Thymus (tissue), 11 donors: ENCODE data around the gene NIFK. TPM values are rescaled to one million over a fixed set of nuclear protein-coding genes. Genes with fewer than 3 reads are reported as not detected.
"Not testable (repeated sequence)": the region's sequence is repeated elsewhere in the genome, so short reads cannot be mapped to it uniquely, and the experiment has no call there.

Source experiments
- DNase-seq, 9 donors: peaks; one replicate each; pipeline ENCODE4 v3.0.0-alpha.2; 2013; ENCODE audit warnings: low spot score in 9 of 9, low read depth in 6 of 9, missing footprints in 1 of 9
- H3K27ac ChIP-seq, 2 donors: one replicate each; pipeline ENCODE4 v1.5.1; 2013; ENCODE audit warnings: control low read depth in 1 of 2, low read depth in 1 of 2, low read length in 1 of 2, mild to moderate bottlenecking in 1 of 2, moderate library complexity in 1 of 2
- H3K27me3 ChIP-seq, 2 donors: one replicate each; pipeline ENCODE4 v1.5.1; 2013; ENCODE audit warnings: low read length in 1 of 2; ENCODE audit not compliant: control insufficient read depth in 2 of 2, insufficient read depth in 1 of 2
- H3K36me3 ChIP-seq, 2 donors: one replicate each; pipeline ENCODE4 v1.5.1; 2013; ENCODE audit warnings: low read length in 1 of 2, mild to moderate bottlenecking in 1 of 2, moderate library complexity in 1 of 2; ENCODE audit not compliant: control insufficient read depth in 2 of 2, insufficient read depth in 2 of 2
- H3K4me1 ChIP-seq, 2 donors: one replicate each; pipeline ENCODE4 v1.5.1; 2013; ENCODE audit warnings: low read length in 2 of 2; ENCODE audit not compliant: control insufficient read depth in 2 of 2, insufficient read depth in 2 of 2
- H3K4me3 ChIP-seq, 2 donors: one replicate each; pipeline ENCODE4 v1.5.1; 2013; ENCODE audit warnings: low read length in 2 of 2, control low read depth in 1 of 2, mild to moderate bottlenecking in 1 of 2
- H3K9me3 ChIP-seq, 2 donors: one replicate each; pipeline ENCODE4 v1.5.1; 2013; ENCODE audit warnings: low read length in 1 of 2, mild to moderate bottlenecking in 1 of 2; ENCODE audit not compliant: control insufficient read depth in 2 of 2, insufficient read depth in 1 of 2
- WGBS: extraction: QIAGEN DNeasy Blood & Tissue Kit; methylation state at CpG from one replicate; pipeline ENCODE4 v1.1.7; 2013; 5-methylcytosine and 5-hydroxymethylcytosine counted together
- polyA plus RNA-seq: library from polyadenylated mRNA; stranded (reverse); fragments of 200-250 nt; gene quantifications from one replicate; pipeline ENCODE4 v1.2.3, GENCODE V29; 2013
- total RNA-seq: library from RNA; stranded (reverse); fragments of 120-200 nt; gene quantifications from one replicate; pipeline ENCODE4 v1.2.4, GENCODE V29; 2013
- donor health status: healthy.

NIFK gene
- total and polyA plus RNA-seq, 2 donors = 74.4 to 75.4 TPM

GRCh38 chr2:121705958-121706357 lies 30.7 kb downstream of the NIFK start:
- Histone ChIP-seq H3K9me3 (no peaks in the 10 kb centered on the region), H3K36me3 (no peaks in the 10 kb centered on the region)
- 96% methylated on average over 4 of the region's 4 CpGs for WGBS

GRCh38 chr2:121705390-121705789 lies 31.3 kb downstream of the NIFK start:
- H3K27ac ChIP-seq = no peak overlapping the region
- H3K36me3 ChIP-seq = no peaks in the 10 kb centered on the region
- no peak overlapping the region for H3K4me3 ChIP-seq
- no peak for DNase-seq
- H3K27me3 ChIP-seq = no peaks in the 10 kb centered on the region
- no peaks in the 10 kb centered on the region for H3K9me3 ChIP-seq
- peaks cover 0 to 13% of the 10 kb centered on the region in 2 donors for H3K4me1 ChIP-seq
- 94% methylated on average over 8 of the region's 8 CpGs for WGBS

More at GRCh38 chr2:121705958-121706357, 30.7 kb downstream of the NIFK start:
- DNase-seq = no peak
- H3K27ac ChIP-seq = no peak overlapping the region
- H3K4me3 ChIP-seq = no peak overlapping the region
- peaks cover 0 to 7% of the 10 kb centered on the region in 2 donors for H3K4me1 ChIP-seq
- H3K27me3 ChIP-seq = no peaks in the 10 kb centered on the region

- H3K4me1 ChIP-seq = peaks cover 0 to 23% of the 10 kb centered on the region in 2 donors
- H3K4me3 ChIP-seq, H3K27me3 ChIP-seq, DNase-seq, H3K9me3 ChIP-seq, H3K27ac ChIP-seq, H3K36me3 ChIP-seq: not testable (repeated sequence)
These were observed 34.9 kb downstream of the NIFK start for GRCh38 chr2:121701761-121702160.

GRCh38 chr2:121699421-121700333 lies 37.0 kb downstream of the NIFK start:
- peak in 8 of 9 donors; percentile 11 to 70 (median 37) for DNase-seq
- Histone ChIP-seq H3K4me1 (peaks cover 0 to 23% of the 10 kb centered on the region in 2 donors), H3K27ac (peak overlapping the region in 1 of 2 donors; percentile 66), H3K36me3 (no peaks in the 10 kb centered on the region), H3K9me3 (no peaks in the 10 kb centered on the region), H3K27me3 (no peaks in the 10 kb centered on the region), H3K4me3 (peak overlapping the region in 1 of 2 donors; percentile 18)
- 31% methylated on average over 19 of the region's 19 CpGs for WGBS

- Histone ChIP-seq H3K27ac (no peak overlapping the region), H3K27me3 (no peaks in the 10 kb centered on the region), H3K4me1 (peaks cover 0 to 23% of the 10 kb centered on the region in 2 donors), H3K4me3 (no peak overlapping the region), H3K36me3 (no peaks in the 10 kb centered on the region), H3K9me3 (no peaks in the 10 kb centered on the region)
- DNase-seq = no peak
- WGBS = 97% methylated on average over 11 of the region's 11 CpGs
These were observed 38.3 kb downstream of the NIFK start for GRCh38 chr2:121698318-121698930.

GRCh38 chr2:121697108-121697631 lies 39.5 kb downstream of the NIFK start:
- whole genome bisulfite sequencing = 68% methylated on average over 4 of the region's 4 CpGs
- Histone ChIP-seq H3K36me3 (no peaks in the 10 kb centered on the region), H3K4me1 (peaks cover 0 to 23% of the 10 kb centered on the region in 2 donors), H3K27me3 (no peaks in the 10 kb centered on the region), H3K4me3 (no peak overlapping the region), H3K27ac (no peak overlapping the region), H3K9me3 (no peaks in the 10 kb centered on the region)
- DNase-seq = no peak

GRCh38 chr2:121696410-121696930 lies 40.2 kb downstream of the NIFK start:
- H3K4me3 ChIP-seq = no peak overlapping the region
- 97% methylated on average over 7 of the region's 7 CpGs for WGBS
- H3K27me3 ChIP-seq = no peaks in the 10 kb centered on the region
- no peak for DNase-seq
- H3K36me3 ChIP-seq = no peaks in the 10 kb centered on the region
- H3K27ac ChIP-seq = no peak overlapping the region
- H3K4me1 ChIP-seq = peaks cover 0 to 23% of the 10 kb centered on the region in 2 donors
- H3K9me3 ChIP-seq = no peaks in the 10 kb centered on the region

- DNase-seq = no peak
- H3K27me3 ChIP-seq = no peaks in the 10 kb centered on the region
- no peak overlapping the region for H3K27ac ChIP-seq
These were observed 41.6 kb downstream of the NIFK start for GRCh38 chr2:121695171-121695451.

More at GRCh38 chr2:121695171-121695451, 41.6 kb downstream of the NIFK start:
- Histone ChIP-seq H3K4me1 (peaks cover 0 to 11% of the 10 kb centered on the region in 2 donors), H3K36me3 (no peaks in the 10 kb centered on the region), H3K9me3 (peaks cover 0 to 2% of the 10 kb centered on the region in 2 donors), H3K4me3 (no peak overlapping the region)
- WGBS = 88% methylated on average over 2 of the region's 2 CpGs
